ENCODE measurements around the gene RPL39.

DNA sequence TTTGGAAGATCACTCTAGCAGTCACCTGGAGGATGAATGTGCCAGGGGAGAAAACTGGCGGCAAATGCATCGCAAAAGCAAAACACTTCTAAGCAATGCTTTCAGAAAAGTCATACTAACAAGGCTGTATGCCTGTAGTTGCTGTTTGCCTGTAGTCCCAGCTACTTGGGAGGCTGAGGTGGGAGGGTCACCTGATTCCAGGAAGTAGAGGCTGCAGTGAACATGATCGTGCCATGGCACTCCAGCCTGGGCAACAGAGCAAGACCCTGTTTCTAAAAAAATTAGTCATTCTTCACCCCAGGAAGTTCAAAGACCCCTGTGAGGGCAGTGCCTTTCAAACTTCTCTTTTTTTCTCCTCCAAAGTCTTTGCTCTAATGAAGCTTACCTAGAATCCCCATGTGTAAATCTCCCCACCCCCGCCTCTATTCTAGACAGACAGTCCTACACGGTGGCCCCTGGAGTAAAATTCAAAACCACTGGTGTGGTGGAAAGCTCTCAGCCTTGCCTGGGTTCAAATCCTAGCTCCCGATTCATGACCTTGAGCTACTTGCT, 27.5 kb downstream of the RPL39 start:
- no peak for TF ChIP-seq ZC3H10 (CRISPR knock-in tag; IDR thresholded peaks at IDR 0.05)
- TF ChIP-seq, protein P1, sequence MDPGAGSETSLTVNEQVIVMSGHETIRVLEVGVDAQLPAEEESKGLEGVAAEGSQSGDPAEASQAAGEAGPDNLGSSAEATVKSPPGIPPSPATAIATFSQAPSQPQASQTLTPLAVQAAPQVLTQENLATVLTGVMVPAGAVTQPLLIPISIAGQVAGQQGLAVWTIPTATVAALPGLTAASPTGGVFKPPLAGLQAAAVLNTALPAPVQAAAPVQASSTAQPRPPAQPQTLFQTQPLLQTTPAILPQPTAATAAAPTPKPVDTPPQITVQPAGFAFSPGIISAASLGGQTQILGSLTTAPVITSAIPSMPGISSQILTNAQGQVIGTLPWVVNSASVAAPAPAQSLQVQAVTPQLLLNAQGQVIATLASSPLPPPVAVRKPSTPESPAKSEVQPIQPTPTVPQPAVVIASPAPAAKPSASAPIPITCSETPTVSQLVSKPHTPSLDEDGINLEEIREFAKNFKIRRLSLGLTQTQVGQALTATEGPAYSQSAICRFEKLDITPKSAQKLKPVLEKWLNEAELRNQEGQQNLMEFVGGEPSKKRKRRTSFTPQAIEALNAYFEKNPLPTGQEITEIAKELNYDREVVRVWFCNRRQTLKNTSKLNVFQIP (CRISPR knock-in tag; IDR thresholded peaks at IDR 0.05; ENCODE audit: borderline replicate concordance, low read depth): no peak

Measured in SK-N-SH treated with all-trans-retinoic acid at 6 μM for 48 hours (cell line).